Forelimb muscle (tissue), 1 donor: ENCODE results near the gene PRKAG3. TPM values are rescaled to one million over a fixed set of nuclear protein-coding genes. Genes with fewer than 3 reads are reported as not detected.
"Not testable (repeated sequence)": the region's sequence is repeated elsewhere in the genome, so short reads cannot be mapped to it uniquely, and the experiment has no call there.

Source experiments
- DNase-seq: peaks from one replicate; pipeline ENCODE4 v3.0.0-alpha.2; 2013; ENCODE audit warnings: low read depth
- polyA plus RNA-seq: library from polyadenylated mRNA; unstranded; fragments of 120-200 nt; gene quantifications from one replicate; pipeline ENCODE4 v1.2.1, GENCODE V29; 2013; ENCODE audit not compliant: insufficient read length

Gene PRKAG3
- polyA plus RNA-seq, 1 donor: 32.9 TPM

- DNase-seq: no peak
Observed at GRCh38 chr2:218781691-218782527, 49.7 kb downstream of the PRKAG3 start, which contains the start of gene CYP27A1. Gene CYP27A1, plus strand, starts transcription at chr2:218782147. Its CDS starts 36 bp downstream, at chr2:218782183.

DNA sequence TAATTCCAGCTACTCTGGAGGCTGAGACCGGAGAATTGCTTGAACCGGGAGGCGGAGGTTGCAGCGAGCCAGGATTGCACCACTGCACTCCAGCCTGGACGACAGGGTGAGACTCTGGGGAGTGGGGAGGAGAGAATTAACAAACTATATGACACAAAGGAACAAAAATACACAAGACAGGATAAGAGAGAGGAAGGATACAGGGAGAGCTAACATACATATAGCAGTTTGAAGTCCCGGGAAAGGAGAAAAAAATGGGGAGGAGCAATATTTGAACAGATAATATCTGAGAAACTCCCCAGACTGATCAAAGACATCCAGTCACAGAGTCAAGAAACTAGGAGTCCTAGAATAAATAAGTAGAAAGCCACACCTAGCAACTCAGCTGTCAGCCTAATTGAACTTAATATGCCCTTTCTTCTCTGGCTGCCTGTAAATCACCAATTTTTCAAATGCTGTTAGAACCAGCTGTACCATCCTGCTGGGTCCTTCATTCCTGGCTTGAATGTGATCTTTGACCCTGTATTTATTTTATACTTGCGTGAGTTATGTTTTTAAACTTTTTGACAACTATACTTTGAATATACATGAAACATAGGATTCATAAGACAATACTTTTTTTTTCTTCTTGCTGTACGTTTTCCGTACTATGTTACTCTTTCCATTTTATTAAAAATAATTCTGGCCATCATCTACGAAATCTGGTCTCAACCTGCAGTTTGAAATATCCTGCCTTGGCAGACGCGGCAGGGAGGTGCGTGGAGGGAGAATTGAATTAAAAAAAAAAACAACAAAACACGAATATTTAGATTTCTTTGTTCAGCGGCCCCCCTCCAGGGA lies 50.5 kb downstream of the PRKAG3 start:
- no peak for DNase-seq

GRCh38 chr2:218780046-218780445 lies 51.6 kb downstream of the PRKAG3 start:
- DNase-seq: no peak

DNA sequence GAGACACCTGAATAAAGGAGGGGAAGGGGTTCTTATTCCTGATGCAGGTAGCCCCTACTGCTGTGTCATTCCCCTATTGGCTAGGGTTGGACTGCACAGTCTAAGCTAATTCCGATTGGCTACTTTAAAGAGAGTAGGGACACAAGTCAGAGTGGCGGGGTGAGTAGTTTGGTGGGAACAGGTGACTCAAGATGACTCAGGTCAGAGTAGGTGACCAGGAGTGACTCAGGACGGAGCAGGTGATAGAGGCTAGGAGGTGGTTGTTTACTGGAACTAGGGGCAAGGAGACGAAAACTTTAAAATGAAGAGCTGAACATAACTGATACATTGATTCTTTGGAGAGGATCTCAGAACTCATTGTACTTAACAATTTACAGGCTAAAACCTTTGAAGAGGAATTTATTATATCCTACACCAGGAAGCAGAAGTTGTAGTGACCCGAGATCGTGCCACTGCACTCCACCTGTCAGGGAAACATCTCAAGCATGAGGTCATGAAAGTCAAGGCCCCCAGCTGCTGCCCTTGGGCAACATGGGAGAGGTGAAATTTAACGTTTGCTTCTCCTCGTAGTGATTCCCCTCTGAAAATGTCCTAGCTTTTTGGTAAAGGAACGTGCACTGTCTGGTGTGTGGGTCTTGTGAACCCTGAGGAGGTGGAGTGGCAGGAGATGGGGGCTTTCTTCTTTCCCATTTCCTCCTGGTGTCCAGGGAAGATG lies 54.2 kb downstream of the PRKAG3 start:
- no peak for DNase-seq

GRCh38 chr2:218776488-218776887 lies 55.1 kb downstream of the PRKAG3 start:
- DNase-seq: no peak

- DNase-seq: no peak
Observed at GRCh38 chr2:218773881-218774280, 57.7 kb downstream of the PRKAG3 start.

DNA sequence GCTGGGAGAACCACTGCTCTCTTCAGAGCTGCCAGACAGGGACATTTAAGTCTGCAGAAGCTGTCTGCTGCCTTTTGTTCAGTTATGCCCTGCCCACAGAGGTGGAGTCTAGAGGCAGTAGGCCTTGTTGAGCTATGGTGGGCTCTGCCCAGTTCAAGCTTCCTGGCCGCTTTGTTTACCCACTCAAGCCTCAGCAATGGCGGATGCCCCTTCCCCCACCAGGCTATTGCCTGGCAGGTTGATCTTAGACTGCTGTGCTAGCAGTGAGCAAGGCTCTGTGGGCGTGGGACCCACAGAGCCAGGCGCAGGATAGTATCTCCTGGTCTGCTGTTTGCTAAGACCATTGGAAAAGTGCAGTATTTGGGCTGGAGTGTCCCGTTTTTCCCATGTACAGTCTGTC lies 58.8 kb downstream of the PRKAG3 start:
- not testable (repeated sequence) for DNase-seq

Other genes starting within 250 kb of the PRKAG3 start
- 63.0 TPM for gene PLCD4, start 223.9 kb downstream of the PRKAG3 start, polyA plus RNA-seq
- gene ZNF142, start 172.2 kb downstream of the PRKAG3 start, polyA plus RNA-seq: 12.7 TPM
- 32.9 TPM for gene BCS1L, start 172.1 kb downstream of the PRKAG3 start, polyA plus RNA-seq
- 24.2 TPM for gene RNF25, start 159.8 kb downstream of the PRKAG3 start, polyA plus RNA-seq
- gene STK36, start 159.7 kb downstream of the PRKAG3 start, polyA plus RNA-seq: 30.5 TPM
- gene TTLL4, start 121.0 kb downstream of the PRKAG3 start, polyA plus RNA-seq: 26.5 TPM
- 21.2 TPM for gene CYP27A1, start 49.7 kb downstream of the PRKAG3 start, polyA plus RNA-seq
- gene WNT6, start 28.0 kb upstream of the PRKAG3 start, polyA plus RNA-seq: 0.19 TPM
- gene WNT10A, start 49.0 kb upstream of the PRKAG3 start, polyA plus RNA-seq: not detected
- gene CDK5R2, start 127.9 kb upstream of the PRKAG3 start, polyA plus RNA-seq: 0.29 TPM
- gene FEV, start 153.4 kb upstream of the PRKAG3 start, polyA plus RNA-seq: not detected
- gene CRYBA2, start 161.6 kb upstream of the PRKAG3 start, polyA plus RNA-seq: not detected
- not detected for gene CFAP65, start 209.7 kb upstream of the PRKAG3 start, polyA plus RNA-seq
- not detected for gene IHH, start 229.1 kb upstream of the PRKAG3 start, polyA plus RNA-seq